Measurements from ENCODE around the gene LANCL1.

- TF ChIP-seq, protein P1, sequence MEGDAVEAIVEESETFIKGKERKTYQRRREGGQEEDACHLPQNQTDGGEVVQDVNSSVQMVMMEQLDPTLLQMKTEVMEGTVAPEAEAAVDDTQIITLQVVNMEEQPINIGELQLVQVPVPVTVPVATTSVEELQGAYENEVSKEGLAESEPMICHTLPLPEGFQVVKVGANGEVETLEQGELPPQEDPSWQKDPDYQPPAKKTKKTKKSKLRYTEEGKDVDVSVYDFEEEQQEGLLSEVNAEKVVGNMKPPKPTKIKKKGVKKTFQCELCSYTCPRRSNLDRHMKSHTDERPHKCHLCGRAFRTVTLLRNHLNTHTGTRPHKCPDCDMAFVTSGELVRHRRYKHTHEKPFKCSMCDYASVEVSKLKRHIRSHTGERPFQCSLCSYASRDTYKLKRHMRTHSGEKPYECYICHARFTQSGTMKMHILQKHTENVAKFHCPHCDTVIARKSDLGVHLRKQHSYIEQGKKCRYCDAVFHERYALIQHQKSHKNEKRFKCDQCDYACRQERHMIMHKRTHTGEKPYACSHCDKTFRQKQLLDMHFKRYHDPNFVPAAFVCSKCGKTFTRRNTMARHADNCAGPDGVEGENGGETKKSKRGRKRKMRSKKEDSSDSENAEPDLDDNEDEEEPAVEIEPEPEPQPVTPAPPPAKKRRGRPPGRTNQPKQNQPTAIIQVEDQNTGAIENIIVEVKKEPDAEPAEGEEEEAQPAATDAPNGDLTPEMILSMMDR (IDR thresholded peaks at IDR 0.05; ENCODE audit: poor library complexity, severe bottlenecking) = peak; percentile 64
- TF ChIP-seq REST (IDR thresholded peaks at IDR 0.05; ENCODE audit: borderline replicate concordance) = no peak
- TF ChIP-seq EP300 (conservative IDR thresholded peaks at IDR 0.05; ENCODE audit: poor library complexity, severe bottlenecking) = no peak
- peak; percentile 66 for TF ChIP-seq RAD21 (conservative IDR thresholded peaks at IDR 0.05)
- no peak for TF ChIP-seq MXI1 (conservative IDR thresholded peaks at IDR 0.05; ENCODE audit: poor library complexity, severe bottlenecking)
- no peak for TF ChIP-seq TAF1 (IDR thresholded peaks at IDR 0.05; ENCODE audit: low read depth)
- no peak for TF ChIP-seq EZH2 (IDR thresholded peaks at IDR 0.05; ENCODE audit: borderline replicate concordance, insufficient read depth, low read length, poor library complexity, severe bottlenecking)
These were observed 77.0 kb downstream of the LANCL1 start for GRCh38 chr2:210399440-210400041.
